Epithelial cell of prostate (primary cell): ENCODE measurements around the gene TMEM170A.
"Not testable (repeated sequence)": the region's sequence is repeated elsewhere in the genome, so short reads cannot be mapped to it uniquely, and the experiment has no call there.

ENCODE experiments used
- DNase-seq: peaks from one replicate; pipeline ENCODE4 v3.0.0-alpha.2; 2011; ENCODE audit warnings: low read depth, low spot score
- H3K27ac ChIP-seq: fragments of 450-650 bp; 2 replicates; pipeline ENCODE4 v1.5.1; 2017; ENCODE audit warnings: mild to moderate bottlenecking

The TMEM170A gene

GRCh38 chr16:75457485-75458021 is 6.9 kb downstream of the TMEM170A start:
- no peak for DNase-seq
- H3K27ac ChIP-seq, result no peak overlapping the region

GRCh38 chr16:75456971-75457370 is 7.5 kb downstream of the TMEM170A start:
- no peak overlapping the region for H3K27ac ChIP-seq
- DNase-seq, result no peak

GRCh38 chr16:75456486-75456885 is 8.0 kb downstream of the TMEM170A start:
- not testable (repeated sequence) for DNase-seq

GRCh38 chr16:75455677-75456076 is 8.8 kb downstream of the TMEM170A start:
- no peak for DNase-seq
- no peak overlapping the region for H3K27ac ChIP-seq

More at GRCh38 chr16:75456486-75456885, 8.0 kb downstream of the TMEM170A start:
- not testable (repeated sequence) for H3K27ac ChIP-seq

GRCh38 chr16:75452464-75453190 is 11.9 kb downstream of the TMEM170A start:
- no peak for DNase-seq
- H3K27ac ChIP-seq, result no peak overlapping the region

- no peak for DNase-seq
- no peak overlapping the region for H3K27ac ChIP-seq
Observed at GRCh38 chr16:75446416-75446815, 18.1 kb downstream of the TMEM170A start.

- H3K27ac ChIP-seq, result no peak overlapping the region
Observed at GRCh38 chr16:75445298-75445697, 19.2 kb downstream of the TMEM170A start.

GRCh38 chr16:75443298-75443697 is 21.2 kb downstream of the TMEM170A start:
- DNase-seq, result no peak
- H3K27ac ChIP-seq, result no peak overlapping the region

More at GRCh38 chr16:75445298-75445697, 19.2 kb downstream of the TMEM170A start:
- DNase-seq, result no peak

- DNase-seq, result peak; percentile 80
- H3K27ac ChIP-seq, result peak overlapping the region; percentile 90
Observed at GRCh38 chr16:75433732-75434413, 30.6 kb downstream of the TMEM170A start.

- peak; percentile 64 for DNase-seq
- H3K27ac ChIP-seq, result peak within 1 kb of the TSS; percentile 90
Observed at GRCh38 chr16:75432828-75433731, 31.4 kb downstream of the TMEM170A start, which contains the start of gene CFDP1. TSS of gene CFDP1 (minus strand) at chr16:75433503. CDS start at chr16:75433352, 151 bp downstream.

- H3K27ac ChIP-seq, result no peak overlapping the region
- DNase-seq, result no peak
Observed at GRCh38 chr16:75429621-75430403, 34.7 kb downstream of the TMEM170A start.

- not testable (repeated sequence) for DNase-seq
- peak overlapping the region; percentile 11 for H3K27ac ChIP-seq
Observed at GRCh38 chr16:75426524-75426923, 38.0 kb downstream of the TMEM170A start.

- DNase-seq, H3K27ac ChIP-seq: not testable (repeated sequence)
Observed at GRCh38 chr16:75424105-75424762, 40.3 kb downstream of the TMEM170A start.

GRCh38 chr16:75423723-75424104 is 40.8 kb downstream of the TMEM170A start:
- no peak for DNase-seq
- H3K27ac ChIP-seq, result no peak overlapping the region

GRCh38 chr16:75421820-75422126 is 42.7 kb downstream of the TMEM170A start:
- no peak for DNase-seq
- H3K27ac ChIP-seq, result peak overlapping the region; percentile 64

- peak overlapping the region; percentile 64 for H3K27ac ChIP-seq
- DNase-seq, result no peak
Observed at GRCh38 chr16:75420987-75421819, 43.3 kb downstream of the TMEM170A start.

- no peak overlapping the region for H3K27ac ChIP-seq
- DNase-seq, result no peak
Observed at GRCh38 chr16:75416904-75417565, 47.5 kb downstream of the TMEM170A start.
